ENCODE data around the gene PLA2G4B. TPM values are rescaled to one million over a fixed set of nuclear protein-coding genes. Genes with fewer than 3 reads are reported as not detected.

The PLA2G4B gene
- polyA plus RNA-seq, 2 donors, result 31.6 to 48.1 TPM

GRCh38 chr15:41843571-41843970, 4.9 kb downstream of the PLA2G4B start:
- Histone ChIP-seq H3K4me3 (ENCODE audit: low read depth in 1 of 2, low read length in 2 of 2) (no peak overlapping the region), H3K9me3 (ENCODE audit: control insufficient read depth in 2 of 2, insufficient read depth in 1 of 2, low read depth in 1 of 2, low read length in 1 of 2) (no peaks in the 10 kb centered on the region), H3K27me3 (ENCODE audit: control insufficient read depth in 1 of 2, insufficient read depth in 2 of 2, low read length in 2 of 2) (no peaks in the 10 kb centered on the region), H3K27ac (ENCODE audit: low read depth in 2 of 2, low read length in 1 of 2) (no peak overlapping the region), H3K4me1 (ENCODE audit: control insufficient read depth in 2 of 2, insufficient read depth in 2 of 2, low read length in 1 of 2) (peaks cover 0 to 23% of the 10 kb centered on the region in 2 donors), H3K36me3 (ENCODE audit: control insufficient read depth in 2 of 2, insufficient read depth in 2 of 2, low read length in 1 of 2) (peaks cover 12 to 75% of the 10 kb centered on the region in 2 donors)
- 77 to 85% methylated on average over 10 of the region's 10 CpGs for WGBS, 2 donors

- no peaks in the 10 kb centered on the region for H3K27me3 ChIP-seq (ENCODE audit: control insufficient read depth in 1 of 2, insufficient read depth in 2 of 2, low read length in 2 of 2)
- H3K27ac ChIP-seq (ENCODE audit: low read depth in 2 of 2, low read length in 1 of 2), result no peak overlapping the region
- 85 to 86% methylated on average over 12 of the region's 12 CpGs for WGBS, 2 donors
- H3K9me3 ChIP-seq (ENCODE audit: control insufficient read depth in 2 of 2, insufficient read depth in 1 of 2, low read depth in 1 of 2, low read length in 1 of 2), result no peaks in the 10 kb centered on the region
- H3K36me3 ChIP-seq (ENCODE audit: control insufficient read depth in 2 of 2, insufficient read depth in 2 of 2, low read length in 1 of 2), result peaks cover 12 to 80% of the 10 kb centered on the region in 2 donors
- H3K4me1 ChIP-seq (ENCODE audit: control insufficient read depth in 2 of 2, insufficient read depth in 2 of 2, low read length in 1 of 2), result peaks cover 2 to 27% of the 10 kb centered on the region in 2 donors
- no peak overlapping the region for H3K4me3 ChIP-seq (ENCODE audit: low read depth in 1 of 2, low read length in 2 of 2)
Observed at GRCh38 chr15:41844814-41845213, 6.2 kb downstream of the PLA2G4B start.

GRCh38 chr15:41847206-41847605, 8.6 kb downstream of the PLA2G4B start:
- Histone ChIP-seq H3K36me3 (ENCODE audit: control insufficient read depth in 2 of 2, insufficient read depth in 2 of 2, low read length in 1 of 2) (peaks cover 12 to 64% of the 10 kb centered on the region in 2 donors), H3K27me3 (ENCODE audit: control insufficient read depth in 1 of 2, insufficient read depth in 2 of 2, low read length in 2 of 2) (no peaks in the 10 kb centered on the region)
- 86 to 87% methylated on average over 13 to 14 of the region's 14 CpGs for WGBS, 2 donors

GRCh38 chr15:41847981-41848380, 9.3 kb downstream of the PLA2G4B start:
- WGBS, 2 donors, result 92 to 95% methylated on average over 9 of the region's 9 CpGs
- H3K4me3 ChIP-seq (ENCODE audit: low read depth in 1 of 2, low read length in 2 of 2), result no peak overlapping the region
- no peaks in the 10 kb centered on the region for H3K27me3 ChIP-seq (ENCODE audit: control insufficient read depth in 1 of 2, insufficient read depth in 2 of 2, low read length in 2 of 2)
- H3K9me3 ChIP-seq (ENCODE audit: control insufficient read depth in 2 of 2, insufficient read depth in 1 of 2, low read depth in 1 of 2, low read length in 1 of 2), result no peaks in the 10 kb centered on the region
- H3K4me1 ChIP-seq (ENCODE audit: control insufficient read depth in 2 of 2, insufficient read depth in 2 of 2, low read length in 1 of 2), result peaks cover 6 to 20% of the 10 kb centered on the region in 2 donors
- H3K27ac ChIP-seq (ENCODE audit: low read depth in 2 of 2, low read length in 1 of 2), result no peak overlapping the region
- H3K36me3 ChIP-seq (ENCODE audit: control insufficient read depth in 2 of 2, insufficient read depth in 2 of 2, low read length in 1 of 2), result peaks cover 12 to 59% of the 10 kb centered on the region in 2 donors

More at GRCh38 chr15:41847206-41847605, 8.6 kb downstream of the PLA2G4B start:
- no peak overlapping the region for H3K27ac ChIP-seq (ENCODE audit: low read depth in 2 of 2, low read length in 1 of 2)
- H3K9me3 ChIP-seq (ENCODE audit: control insufficient read depth in 2 of 2, insufficient read depth in 1 of 2, low read depth in 1 of 2, low read length in 1 of 2), result no peaks in the 10 kb centered on the region
- H3K4me3 ChIP-seq (ENCODE audit: low read depth in 1 of 2, low read length in 2 of 2), result no peak overlapping the region
- peaks cover 6 to 20% of the 10 kb centered on the region in 2 donors for H3K4me1 ChIP-seq (ENCODE audit: control insufficient read depth in 2 of 2, insufficient read depth in 2 of 2, low read length in 1 of 2)

GRCh38 chr15:41848631-41849030, 10.0 kb downstream of the PLA2G4B start:
- peaks cover 6 to 22% of the 10 kb centered on the region in 2 donors for H3K4me1 ChIP-seq (ENCODE audit: control insufficient read depth in 2 of 2, insufficient read depth in 2 of 2, low read length in 1 of 2)
- WGBS, 2 donors, result 57 to 60% methylated on average over 10 of the region's 10 CpGs
- H3K27me3 ChIP-seq (ENCODE audit: control insufficient read depth in 1 of 2, insufficient read depth in 2 of 2, low read length in 2 of 2), result no peaks in the 10 kb centered on the region
- peak overlapping the region; percentile 29 to 88 for H3K27ac ChIP-seq (ENCODE audit: low read depth in 2 of 2, low read length in 1 of 2)
- H3K4me3 ChIP-seq (ENCODE audit: low read depth in 1 of 2, low read length in 2 of 2), result no peak overlapping the region
- no peaks in the 10 kb centered on the region for H3K9me3 ChIP-seq (ENCODE audit: control insufficient read depth in 2 of 2, insufficient read depth in 1 of 2, low read depth in 1 of 2, low read length in 1 of 2)
- peaks cover 12 to 54% of the 10 kb centered on the region in 2 donors for H3K36me3 ChIP-seq (ENCODE audit: control insufficient read depth in 2 of 2, insufficient read depth in 2 of 2, low read length in 1 of 2)

- 48 to 74% methylated on average over 6 of the region's 6 CpGs for WGBS, 2 donors
- H3K36me3 ChIP-seq (ENCODE audit: control insufficient read depth in 2 of 2, insufficient read depth in 2 of 2, low read length in 1 of 2), result peaks cover 8 to 48% of the 10 kb centered on the region in 2 donors
- no peak overlapping the region for H3K4me3 ChIP-seq (ENCODE audit: low read depth in 1 of 2, low read length in 2 of 2)
- no peaks in the 10 kb centered on the region for H3K9me3 ChIP-seq (ENCODE audit: control insufficient read depth in 2 of 2, insufficient read depth in 1 of 2, low read depth in 1 of 2, low read length in 1 of 2)
- H3K4me1 ChIP-seq (ENCODE audit: control insufficient read depth in 2 of 2, insufficient read depth in 2 of 2, low read length in 1 of 2), result peaks cover 6 to 22% of the 10 kb centered on the region in 2 donors
- peak overlapping the region; percentile 76 to 88 for H3K27ac ChIP-seq (ENCODE audit: low read depth in 2 of 2, low read length in 1 of 2)
- no peaks in the 10 kb centered on the region for H3K27me3 ChIP-seq (ENCODE audit: control insufficient read depth in 1 of 2, insufficient read depth in 2 of 2, low read length in 2 of 2)
Observed at GRCh38 chr15:41849204-41849603, 10.6 kb downstream of the PLA2G4B start.

- Histone ChIP-seq H3K27ac (ENCODE audit: low read depth in 2 of 2, low read length in 1 of 2) (peak overlapping the region; percentile 76 to 88), H3K9me3 (ENCODE audit: control insufficient read depth in 2 of 2, insufficient read depth in 1 of 2, low read depth in 1 of 2, low read length in 1 of 2) (no peaks in the 10 kb centered on the region), H3K27me3 (ENCODE audit: control insufficient read depth in 1 of 2, insufficient read depth in 2 of 2, low read length in 2 of 2) (no peaks in the 10 kb centered on the region), H3K36me3 (ENCODE audit: control insufficient read depth in 2 of 2, insufficient read depth in 2 of 2, low read length in 1 of 2) (peaks cover 8 to 42% of the 10 kb centered on the region in 2 donors), H3K4me3 (ENCODE audit: low read depth in 1 of 2, low read length in 2 of 2) (no peak overlapping the region), H3K4me1 (ENCODE audit: control insufficient read depth in 2 of 2, insufficient read depth in 2 of 2, low read length in 1 of 2) (peaks cover 6 to 22% of the 10 kb centered on the region in 2 donors)
- 44 to 48% methylated on average over 8 of the region's 8 CpGs for WGBS, 2 donors
Observed at GRCh38 chr15:41849861-41850260, 11.2 kb downstream of the PLA2G4B start.

GRCh38 chr15:41850482-41851166, 12.0 kb downstream of the PLA2G4B start:
- WGBS, 2 donors, result 76 to 79% methylated on average over 16 of the region's 16 CpGs
- H3K27me3 ChIP-seq (ENCODE audit: control insufficient read depth in 1 of 2, insufficient read depth in 2 of 2, low read length in 2 of 2), result no peaks in the 10 kb centered on the region
- H3K4me1 ChIP-seq (ENCODE audit: control insufficient read depth in 2 of 2, insufficient read depth in 2 of 2, low read length in 1 of 2), result peaks cover 6 to 26% of the 10 kb centered on the region in 2 donors
- no peaks in the 10 kb centered on the region for H3K9me3 ChIP-seq (ENCODE audit: control insufficient read depth in 2 of 2, insufficient read depth in 1 of 2, low read depth in 1 of 2, low read length in 1 of 2)
- H3K27ac ChIP-seq (ENCODE audit: low read depth in 2 of 2, low read length in 1 of 2), result peak overlapping the region; percentile 76 to 88
- peaks cover 8 to 34% of the 10 kb centered on the region in 2 donors for H3K36me3 ChIP-seq (ENCODE audit: control insufficient read depth in 2 of 2, insufficient read depth in 2 of 2, low read length in 1 of 2)
- no peak overlapping the region for H3K4me3 ChIP-seq (ENCODE audit: low read depth in 1 of 2, low read length in 2 of 2)

- Histone ChIP-seq H3K4me3 (ENCODE audit: low read depth in 1 of 2, low read length in 2 of 2) (no peak overlapping the region), H3K9me3 (ENCODE audit: control insufficient read depth in 2 of 2, insufficient read depth in 1 of 2, low read depth in 1 of 2, low read length in 1 of 2) (no peaks in the 10 kb centered on the region), H3K36me3 (ENCODE audit: control insufficient read depth in 2 of 2, insufficient read depth in 2 of 2, low read length in 1 of 2) (peaks cover 3 to 29% of the 10 kb centered on the region in 2 donors), H3K27ac (ENCODE audit: low read depth in 2 of 2, low read length in 1 of 2) (no peak overlapping the region), H3K27me3 (ENCODE audit: control insufficient read depth in 1 of 2, insufficient read depth in 2 of 2, low read length in 2 of 2) (no peaks in the 10 kb centered on the region), H3K4me1 (ENCODE audit: control insufficient read depth in 2 of 2, insufficient read depth in 2 of 2, low read length in 1 of 2) (peaks cover 6 to 26% of the 10 kb centered on the region in 2 donors)
- WGBS, 2 donors, result 33 to 44% methylated on average over 11 of the region's 11 CpGs
Observed at GRCh38 chr15:41851167-41851523, 12.5 kb downstream of the PLA2G4B start.

All from esophagus (tissue), 2 donors.